Kidney epithelial cell (primary cell): ENCODE results near the gene KCNAB1. TPM values are rescaled to one million over a fixed set of nuclear protein-coding genes. Genes with fewer than 3 reads are reported as not detected.

Source experiments
- DNase-seq: peaks from one replicate; pipeline ENCODE4 v3.0.0-alpha.2; 2010; ENCODE audit warnings: low read depth
- H3K27me3 ChIP-seq: 2 replicates; pipeline ENCODE4 v1.6.0; 2011; ENCODE audit warnings: low read length; ENCODE audit not compliant: control insufficient read depth, insufficient read depth
- H3K36me3 ChIP-seq: 2 replicates; pipeline ENCODE4 v1.5.1; 2011; ENCODE audit warnings: low read length; ENCODE audit not compliant: control insufficient read depth, insufficient read depth
- H3K4me3 ChIP-seq: 2 replicates; pipeline ENCODE4 v1.5.1; 2011; ENCODE audit warnings: low read depth, mild to moderate bottlenecking, control low read depth, low read length
- CTCF ChIP-seq: IDR thresholded peaks from 2 replicates; pipeline ENCODE4 v1.5.1; 2011; ENCODE audit warnings: mild to moderate bottlenecking, moderate library complexity, low read length, control low read depth, inconsistent platforms; ENCODE audit not compliant: insufficient read depth, poor library complexity, severe bottlenecking
- total RNA-seq: library from RNA; depleted of rRNA; stranded (reverse); fragments of >200 nt; gene quantifications from 2 replicates; pipeline ENCODE4 v1.2.3, GENCODE V29; 2015

KCNAB1 gene
- total RNA-seq, 1 donor from 2014 or later = not detected

DNA sequence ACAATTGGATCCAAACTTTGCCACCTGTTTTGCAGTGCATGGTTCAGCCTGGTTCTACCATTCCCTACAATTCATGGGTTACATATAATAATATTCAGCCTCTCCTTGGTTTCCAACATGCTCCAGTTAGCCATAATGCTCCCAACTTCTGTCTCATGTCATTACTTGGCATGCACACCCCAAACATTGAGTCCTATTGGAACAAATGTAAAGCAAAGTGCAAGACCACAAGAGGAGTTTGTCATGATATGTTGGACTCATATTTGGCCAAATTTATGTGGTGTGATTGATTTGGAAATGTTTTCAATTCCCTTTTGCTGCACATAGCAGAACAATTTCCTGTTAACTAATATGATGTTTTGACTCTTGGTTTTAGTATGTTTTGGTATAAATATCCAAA is 50.2 kb downstream of the KCNAB1 start:
- no peak for TF ChIP-seq CTCF
- Histone ChIP-seq H3K36me3 (no peaks in the 10 kb centered on the region), H3K27me3 (no peaks in the 10 kb centered on the region), H3K4me3 (no peak overlapping the region)
- DNase-seq = no peak

DNA sequence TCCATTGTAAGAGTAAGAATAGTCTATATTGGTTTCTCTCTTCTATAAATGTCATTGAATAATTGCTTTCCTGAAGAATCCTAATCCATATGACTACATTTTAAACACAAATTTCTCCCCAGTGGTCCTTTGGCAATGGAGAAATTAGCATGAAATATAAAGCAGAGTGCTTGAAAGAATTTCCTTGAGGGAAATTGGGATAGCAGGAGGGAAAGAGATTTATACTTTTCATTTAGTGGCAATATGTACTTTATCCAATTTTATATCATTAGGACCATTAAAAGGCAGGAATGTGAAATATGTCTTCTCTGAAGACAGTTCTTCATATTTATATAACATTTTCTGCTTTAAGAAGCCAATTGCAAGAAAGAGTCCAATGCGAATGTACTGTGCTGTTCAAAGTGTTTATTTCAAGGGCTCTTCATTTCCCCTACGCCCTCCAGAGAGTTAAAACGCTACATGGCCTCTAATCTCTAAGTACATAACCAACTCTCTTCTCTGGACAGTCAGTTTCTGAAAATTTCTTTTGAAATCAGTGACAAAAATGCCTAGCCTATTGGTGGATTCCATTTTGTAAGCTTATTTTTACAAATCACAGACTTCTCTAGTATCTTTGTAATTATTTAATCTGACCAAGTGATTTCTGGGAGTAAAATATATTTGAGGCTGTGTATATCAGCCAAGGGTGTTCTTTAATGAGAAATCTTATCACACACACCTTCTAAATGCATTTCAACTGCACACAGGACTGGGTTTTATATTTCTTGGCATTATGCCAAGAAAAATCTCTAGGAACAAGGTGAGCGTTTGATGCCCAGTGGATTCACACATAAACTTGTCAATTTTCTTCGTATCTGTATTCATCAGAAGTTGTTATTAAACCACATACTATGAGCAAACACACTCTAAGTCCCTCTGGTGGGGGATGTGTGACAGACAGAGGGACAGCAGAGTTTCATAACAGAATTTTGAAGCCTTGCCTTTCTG is 51.2 kb downstream of the KCNAB1 start:
- no peaks in the 10 kb centered on the region for H3K36me3 ChIP-seq
- H3K4me3 ChIP-seq = no peak overlapping the region
- TF ChIP-seq CTCF = no peak
- DNase-seq = no peak
- no peaks in the 10 kb centered on the region for H3K27me3 ChIP-seq

DNA sequence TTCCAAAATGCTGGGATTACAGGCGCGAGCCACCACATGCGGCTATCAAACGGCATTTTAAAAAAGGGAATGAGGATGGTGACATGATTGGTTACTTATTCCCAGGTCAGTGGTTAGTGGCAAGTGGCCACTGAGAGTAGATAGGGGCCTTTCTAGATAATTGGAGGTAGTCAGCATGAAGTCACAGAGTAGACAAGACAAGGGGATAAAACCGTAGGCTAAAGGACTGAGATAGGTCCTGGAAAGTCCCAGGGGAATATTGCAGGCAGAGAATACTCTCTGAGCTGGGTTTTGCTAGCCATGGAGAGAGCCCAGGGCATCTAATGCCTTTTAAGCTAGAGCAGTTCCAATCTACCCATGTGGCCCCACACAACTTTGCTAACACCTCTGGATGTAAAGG is 52.2 kb downstream of the KCNAB1 start:
- no peak for DNase-seq
- TF ChIP-seq CTCF = no peak
- Histone ChIP-seq H3K27me3 (no peaks in the 10 kb centered on the region), H3K36me3 (no peaks in the 10 kb centered on the region), H3K4me3 (no peak overlapping the region)

DNA sequence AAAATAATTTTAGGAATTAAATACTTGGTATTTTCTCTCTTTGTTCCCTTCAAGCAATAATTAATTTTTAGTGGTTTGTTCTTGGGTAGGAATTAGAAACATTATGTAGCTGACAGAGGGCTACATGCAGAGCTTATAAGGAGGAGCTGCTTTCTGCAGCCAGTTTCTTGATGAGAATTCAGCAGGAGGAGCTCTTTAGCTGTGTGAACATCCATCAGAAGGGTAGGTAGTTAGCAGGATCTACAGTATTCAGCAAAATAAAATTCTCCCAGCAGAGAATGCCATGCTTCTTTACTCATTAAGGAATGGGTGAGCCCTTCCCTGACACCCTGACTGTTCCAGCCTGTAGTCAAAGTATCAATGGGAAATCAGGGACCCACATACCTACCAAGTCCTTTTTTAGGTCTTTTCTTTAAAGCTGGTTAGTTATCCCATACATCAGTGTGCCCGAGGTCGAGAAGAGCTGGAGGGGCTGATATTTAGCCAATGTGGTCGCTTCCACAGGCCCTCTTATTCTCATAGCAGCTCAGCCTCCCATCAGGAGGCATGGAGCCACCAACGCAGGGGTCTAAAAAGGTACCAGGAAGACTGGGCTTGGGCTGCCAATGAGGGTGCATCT is 54.0 kb downstream of the KCNAB1 start:
- TF ChIP-seq CTCF = peak; percentile 39
- Histone ChIP-seq H3K27me3 (no peaks in the 10 kb centered on the region), H3K36me3 (no peaks in the 10 kb centered on the region), H3K4me3 (no peak overlapping the region)
- DNase-seq = no peak

DNA sequence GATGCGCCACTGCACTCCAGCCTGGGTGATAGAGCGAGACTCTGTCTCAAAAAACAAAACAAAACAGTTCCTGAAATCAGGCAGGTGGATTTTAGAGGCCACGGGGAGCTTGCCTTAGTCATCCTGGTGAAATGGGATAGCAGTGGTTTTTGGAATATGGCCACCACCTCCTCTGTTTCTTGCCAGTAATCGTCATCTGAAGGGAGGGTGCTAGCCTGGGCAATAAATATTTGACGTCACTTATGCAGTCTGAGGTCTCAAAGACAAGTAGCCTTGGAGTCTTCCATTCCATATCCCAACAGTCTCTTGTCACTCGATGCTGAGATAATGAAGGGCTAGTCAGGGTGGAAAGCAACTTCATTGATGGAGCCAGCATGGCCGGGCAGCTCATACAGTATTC is 55.2 kb downstream of the KCNAB1 start:
- DNase-seq = no peak
- TF ChIP-seq CTCF = no peak
- no peaks in the 10 kb centered on the region for H3K36me3 ChIP-seq
- no peak overlapping the region for H3K4me3 ChIP-seq
- no peaks in the 10 kb centered on the region for H3K27me3 ChIP-seq
